ENCODE measurements around the gene NDUFAF4.

Gene NDUFAF4

GRCh38 chr6:96925290-96925687 is 27.6 kb upstream of the NDUFAF4 start:
- H3K27ac Mint-ChIP-seq = peak overlapping the region; percentile 33 to 56 (median 50)
- peak overlapping the region; percentile 94 to 96 (median 96) for H3K4me3 Mint-ChIP-seq
- H3K36me3 Mint-ChIP-seq (ENCODE audit: low read depth) = no peaks in the 10 kb centered on the region
- H3K4me1 Mint-ChIP-seq = peaks cover 13% of the 10 kb centered on the region
- H3K27me3 Mint-ChIP-seq (ENCODE audit: low read depth) = peaks cover 63% of the 10 kb centered on the region
- no peaks in the 10 kb centered on the region for H3K9me3 Mint-ChIP-seq
- TF ChIP-seq CTCF (IDR thresholded peaks at IDR 0.05; ENCODE audit: unreplicated experiment in 3 of 3) = no peak

- H3K9me3 Mint-ChIP-seq = no peaks in the 10 kb centered on the region
- peaks cover 13% of the 10 kb centered on the region for H3K4me1 Mint-ChIP-seq
- peak overlapping the region; percentile 95 to 96 (median 96) for H3K4me3 Mint-ChIP-seq
- H3K36me3 Mint-ChIP-seq (ENCODE audit: low read depth) = no peaks in the 10 kb centered on the region
- H3K27me3 Mint-ChIP-seq (ENCODE audit: low read depth) = peaks cover 61% of the 10 kb centered on the region
- H3K27ac Mint-ChIP-seq = peak overlapping the region; percentile 73 to 91 (median 86)
- no peak for TF ChIP-seq CTCF (IDR thresholded peaks at IDR 0.05; ENCODE audit: unreplicated experiment in 3 of 3)
Observed at GRCh38 chr6:96923871-96924493, 26.3 kb upstream of the NDUFAF4 start.

- no peaks in the 10 kb centered on the region for H3K9me3 Mint-ChIP-seq
- H3K4me1 Mint-ChIP-seq = peaks cover 13% of the 10 kb centered on the region
- H3K36me3 Mint-ChIP-seq (ENCODE audit: low read depth) = no peaks in the 10 kb centered on the region
- H3K4me3 Mint-ChIP-seq = peak overlapping the region; percentile 95 to 96 (median 96)
- no peak for TF ChIP-seq CTCF (IDR thresholded peaks at IDR 0.05; ENCODE audit: unreplicated experiment in 3 of 3)
- peak overlapping the region; percentile 73 to 91 (median 86) for H3K27ac Mint-ChIP-seq
- H3K27me3 Mint-ChIP-seq (ENCODE audit: low read depth) = peaks cover 58% of the 10 kb centered on the region
Observed at GRCh38 chr6:96923400-96923799, 25.7 kb upstream of the NDUFAF4 start.

- no peaks in the 10 kb centered on the region for H3K4me1 Mint-ChIP-seq
- TF ChIP-seq CTCF (IDR thresholded peaks at IDR 0.05; ENCODE audit: unreplicated experiment in 3 of 3) = no peak
- H3K27ac Mint-ChIP-seq = no peak overlapping the region
- peaks cover 2% of the 10 kb centered on the region for H3K9me3 Mint-ChIP-seq
- H3K4me3 Mint-ChIP-seq = no peak overlapping the region
- peaks cover 25% of the 10 kb centered on the region for H3K27me3 Mint-ChIP-seq (ENCODE audit: low read depth)
- H3K36me3 Mint-ChIP-seq (ENCODE audit: low read depth) = no peaks in the 10 kb centered on the region
Observed at GRCh38 chr6:96917098-96917497, 19.4 kb upstream of the NDUFAF4 start.

- peaks cover 2% of the 10 kb centered on the region for H3K9me3 Mint-ChIP-seq
- H3K36me3 Mint-ChIP-seq (ENCODE audit: low read depth) = no peaks in the 10 kb centered on the region
- no peaks in the 10 kb centered on the region for H3K4me1 Mint-ChIP-seq
- peaks cover 3% of the 10 kb centered on the region for H3K27me3 Mint-ChIP-seq (ENCODE audit: low read depth)
- no peak overlapping the region for H3K27ac Mint-ChIP-seq
- H3K4me3 Mint-ChIP-seq = no peak overlapping the region
- TF ChIP-seq CTCF (IDR thresholded peaks at IDR 0.05; ENCODE audit: unreplicated experiment in 3 of 3) = no peak
Observed at GRCh38 chr6:96913621-96914020, 15.9 kb upstream of the NDUFAF4 start.

- TF ChIP-seq CTCF (IDR thresholded peaks at IDR 0.05; ENCODE audit: unreplicated experiment in 3 of 3) = no peak
- peaks cover 11% of the 10 kb centered on the region for H3K27me3 Mint-ChIP-seq (ENCODE audit: low read depth)
- H3K36me3 Mint-ChIP-seq (ENCODE audit: low read depth) = no peaks in the 10 kb centered on the region
- peaks cover 2% of the 10 kb centered on the region for H3K9me3 Mint-ChIP-seq
- no peak overlapping the region for H3K4me3 Mint-ChIP-seq
- H3K4me1 Mint-ChIP-seq = no peaks in the 10 kb centered on the region
- no peak overlapping the region for H3K27ac Mint-ChIP-seq
Observed at GRCh38 chr6:96911751-96912150, 14.1 kb upstream of the NDUFAF4 start.

Data from nephron (organoid).